Stimulated activated CD4-positive, alpha-beta T cell treated with anti-CD3 and anti-CD28 coated beads, TNF-alpha, amount 100 ng/mL, for 4 hours (primary cell): Measurements from ENCODE around the gene FTH1.
A peak's percentile ranks its signal among the peaks of the same experiment; 100 is the strongest.

Source experiments
- DNase-seq, 3 experiments: peaks; one replicate each; pipeline ENCODE4 v3.0.0-alpha.2; 2020; ENCODE audit warnings: low read depth in 3 of 3

The FTH1 gene

GRCh38 chr11:61948505-61948904, 18.9 kb downstream of the FTH1 start:
- no peak for DNase-seq

GRCh38 chr11:61947486-61948210, 19.8 kb downstream of the FTH1 start:
- peak; percentile 25 to 38 (median 37) for DNase-seq

GRCh38 chr11:61946894-61947293, 20.5 kb downstream of the FTH1 start:
- no peak for DNase-seq

DNA sequence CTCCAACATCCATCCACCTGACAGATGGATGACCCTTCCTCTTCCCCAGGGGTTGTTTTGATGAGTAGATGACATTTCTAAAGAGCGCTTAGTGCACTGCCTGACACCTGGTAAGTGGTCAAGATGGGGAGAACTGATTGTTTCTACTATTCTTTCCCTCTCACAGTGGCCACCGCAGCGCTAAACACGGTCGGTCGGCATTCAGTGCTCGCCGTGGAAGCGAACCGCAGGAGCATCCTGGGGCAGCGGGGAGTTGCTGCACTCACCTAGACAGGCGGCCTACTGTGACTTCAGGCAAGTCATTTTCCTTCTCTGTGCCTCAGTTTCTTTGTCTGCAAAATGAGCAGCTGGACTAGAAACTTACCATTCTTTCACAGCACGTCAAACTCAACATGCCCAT, 22.2 kb downstream of the FTH1 start:
- DNase-seq = no peak

DNA sequence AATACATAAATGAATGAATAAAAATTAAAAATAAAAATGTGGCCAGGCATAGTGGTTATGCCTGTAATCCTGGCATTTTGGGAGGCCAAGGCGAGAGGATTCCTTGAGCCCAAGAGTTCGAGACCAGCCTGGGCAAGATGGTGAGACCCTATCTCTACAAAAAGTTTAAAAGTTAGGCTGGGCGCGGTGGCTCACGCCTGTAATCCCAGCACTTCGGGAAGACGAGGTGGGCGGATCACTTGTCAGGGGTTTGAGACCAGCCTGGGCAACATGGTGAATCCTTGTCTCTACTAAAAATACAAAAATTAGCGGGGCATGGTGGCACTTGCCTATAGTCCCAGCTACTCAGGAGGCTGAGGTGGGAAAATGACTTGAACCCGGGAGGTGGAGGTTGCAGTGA, 27.0 kb downstream of the FTH1 start:
- DNase-seq = no peak

- no peak for DNase-seq
Observed at GRCh38 chr11:61935861-61936260, 31.6 kb downstream of the FTH1 start.

DNA sequence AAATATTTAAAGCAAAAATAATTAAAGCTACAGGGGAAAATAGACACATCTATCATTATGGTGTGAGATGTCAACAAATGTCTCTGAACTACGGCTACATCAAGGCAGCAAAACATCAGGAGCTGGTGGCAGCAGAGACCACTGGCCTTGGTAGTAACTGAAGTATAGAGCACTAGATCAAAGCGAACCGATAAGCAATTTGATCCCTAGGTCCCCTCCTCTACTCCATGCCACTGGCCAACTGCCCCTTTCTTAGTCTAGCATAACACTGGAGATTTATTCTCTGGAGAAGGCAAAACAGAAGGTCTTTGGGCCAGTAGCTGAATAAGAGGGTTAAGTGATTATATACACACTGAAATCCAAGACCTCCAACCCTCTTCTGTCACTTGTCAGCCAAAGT, 36.5 kb downstream of the FTH1 start:
- DNase-seq = no peak

- no peak for DNase-seq
Observed at GRCh38 chr11:61928606-61929005, 38.8 kb downstream of the FTH1 start.

- no peak for DNase-seq
Observed at GRCh38 chr11:61927501-61927900, 39.9 kb downstream of the FTH1 start.

- no peak for DNase-seq
Observed at GRCh38 chr11:61926235-61926634, 41.2 kb downstream of the FTH1 start.

GRCh38 chr11:61925736-61926135, 41.7 kb downstream of the FTH1 start:
- DNase-seq = no peak

DNA sequence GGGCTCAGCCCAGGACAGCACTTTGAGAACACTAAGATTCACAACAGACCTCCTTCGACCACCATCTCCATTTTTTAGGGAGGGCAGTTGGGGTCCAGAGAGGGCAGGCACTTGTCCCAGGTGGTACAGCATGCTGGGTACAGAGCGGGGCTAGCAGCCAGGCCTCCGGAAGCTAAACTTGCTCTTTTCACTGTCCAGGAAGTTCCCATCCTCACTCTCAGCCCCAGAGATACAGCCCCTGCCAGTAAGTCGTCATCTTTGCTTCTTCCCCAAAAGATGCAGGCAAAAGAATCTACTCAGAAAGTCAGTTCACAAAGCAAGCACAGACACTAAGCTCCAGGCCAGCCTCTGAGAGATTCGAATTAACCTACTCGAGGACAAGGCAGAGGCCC, 43.4 kb downstream of the FTH1 start:
- DNase-seq = no peak

DNA sequence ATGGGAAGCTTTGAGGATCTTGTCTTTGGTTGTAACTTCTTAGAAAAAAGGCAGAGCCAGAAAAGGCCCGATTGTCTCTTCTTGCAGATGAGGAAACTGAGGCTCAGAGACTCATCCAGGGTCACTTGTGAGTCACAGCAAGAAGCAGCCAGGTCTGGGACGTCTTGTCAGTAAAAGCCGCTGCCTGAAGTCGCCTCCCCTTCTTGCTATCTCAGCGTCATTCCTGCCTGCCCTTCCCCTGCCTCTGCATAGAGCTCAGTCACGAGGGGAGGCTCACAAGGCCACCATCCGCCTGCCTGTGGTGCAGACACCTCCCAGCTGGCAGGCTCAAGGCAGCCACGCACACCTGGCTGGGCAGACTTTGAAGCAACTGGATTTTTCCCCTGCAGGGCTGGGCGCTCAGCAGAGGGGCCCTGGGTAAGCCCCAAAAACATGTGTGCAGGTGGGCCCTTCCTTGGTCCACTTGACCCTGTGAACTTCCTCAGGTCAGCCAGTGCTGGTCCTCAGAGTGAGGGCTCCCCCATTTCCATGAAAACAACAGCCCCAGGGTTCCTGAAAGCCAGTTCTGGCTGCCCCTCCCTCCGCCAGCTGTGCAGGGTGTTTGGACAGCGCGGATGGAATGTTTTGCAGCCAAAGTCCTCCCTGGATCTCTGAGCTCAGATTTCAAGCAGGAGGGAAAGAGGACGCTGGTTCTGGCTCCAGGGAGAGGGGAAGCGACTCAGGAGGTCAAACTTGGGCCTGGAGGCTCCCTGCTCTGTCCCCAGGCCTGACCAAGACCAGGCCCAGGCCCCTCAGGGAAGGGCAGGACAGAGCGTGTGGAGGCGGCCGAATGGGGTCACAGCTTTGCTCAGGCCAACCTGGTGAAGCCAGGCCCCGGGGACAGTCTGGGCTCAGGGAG, 44.0 kb downstream of the FTH1 start:
- DNase-seq = no peak

- no peak for DNase-seq
Observed at GRCh38 chr11:61922539-61922938, 44.9 kb downstream of the FTH1 start.

DNA sequence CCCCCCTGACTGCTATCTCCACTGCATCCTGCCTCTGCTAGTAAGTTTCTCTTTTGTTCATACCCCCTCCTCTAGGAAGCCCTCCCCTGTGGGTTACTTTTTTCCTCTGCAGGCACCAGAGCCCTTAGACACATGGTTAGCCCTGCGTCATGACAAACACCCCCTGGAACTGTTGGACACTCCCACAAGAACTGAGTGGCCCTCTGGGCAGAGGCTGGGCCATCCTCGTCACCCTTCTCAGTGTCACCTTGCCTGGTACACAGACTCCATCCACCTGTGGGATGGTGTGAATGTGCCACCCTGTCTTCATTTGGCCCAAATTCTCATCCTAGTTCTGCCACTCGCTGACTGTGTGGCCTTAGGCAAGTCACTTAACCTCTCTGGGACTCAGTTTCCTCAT, 46.0 kb downstream of the FTH1 start:
- no peak for DNase-seq

GRCh38 chr11:61919705-61920631, 47.5 kb downstream of the FTH1 start:
- DNase-seq = no peak

- DNase-seq = no peak
Observed at GRCh38 chr11:61918938-61919704, 48.3 kb downstream of the FTH1 start.

DNA sequence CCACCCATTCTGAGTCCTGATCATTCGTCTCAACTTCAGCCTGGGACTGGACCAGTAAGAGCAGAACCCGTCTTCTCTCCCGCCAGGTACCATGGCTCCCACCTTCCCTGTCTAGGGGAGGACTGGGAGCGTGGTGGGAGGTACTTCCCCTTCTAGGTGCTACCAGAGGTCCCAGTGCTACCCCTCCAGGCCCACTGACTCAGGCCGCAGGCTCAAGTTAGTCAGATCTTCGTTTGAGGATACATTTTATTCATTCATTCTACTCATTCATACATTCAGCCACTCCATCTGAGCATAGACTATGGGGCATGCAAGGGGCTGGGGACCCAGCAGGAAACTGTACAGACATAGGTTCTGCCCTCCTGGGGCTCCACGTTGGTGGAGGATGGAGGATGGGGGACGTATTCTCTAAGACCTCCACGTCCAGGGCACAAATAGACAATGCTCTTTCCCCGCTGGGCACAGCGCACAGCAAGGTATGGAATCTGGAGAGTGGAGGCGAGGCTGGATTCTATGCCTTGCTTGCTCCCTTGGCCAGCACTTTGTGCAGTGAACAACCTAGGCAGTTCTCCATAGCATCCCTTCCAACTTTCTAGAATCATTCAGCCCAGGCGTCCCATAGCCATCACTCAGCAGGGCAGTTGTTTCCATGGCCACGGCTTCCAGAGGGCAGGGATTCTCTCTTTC, 49.0 kb downstream of the FTH1 start:
- no peak for DNase-seq

DNA sequence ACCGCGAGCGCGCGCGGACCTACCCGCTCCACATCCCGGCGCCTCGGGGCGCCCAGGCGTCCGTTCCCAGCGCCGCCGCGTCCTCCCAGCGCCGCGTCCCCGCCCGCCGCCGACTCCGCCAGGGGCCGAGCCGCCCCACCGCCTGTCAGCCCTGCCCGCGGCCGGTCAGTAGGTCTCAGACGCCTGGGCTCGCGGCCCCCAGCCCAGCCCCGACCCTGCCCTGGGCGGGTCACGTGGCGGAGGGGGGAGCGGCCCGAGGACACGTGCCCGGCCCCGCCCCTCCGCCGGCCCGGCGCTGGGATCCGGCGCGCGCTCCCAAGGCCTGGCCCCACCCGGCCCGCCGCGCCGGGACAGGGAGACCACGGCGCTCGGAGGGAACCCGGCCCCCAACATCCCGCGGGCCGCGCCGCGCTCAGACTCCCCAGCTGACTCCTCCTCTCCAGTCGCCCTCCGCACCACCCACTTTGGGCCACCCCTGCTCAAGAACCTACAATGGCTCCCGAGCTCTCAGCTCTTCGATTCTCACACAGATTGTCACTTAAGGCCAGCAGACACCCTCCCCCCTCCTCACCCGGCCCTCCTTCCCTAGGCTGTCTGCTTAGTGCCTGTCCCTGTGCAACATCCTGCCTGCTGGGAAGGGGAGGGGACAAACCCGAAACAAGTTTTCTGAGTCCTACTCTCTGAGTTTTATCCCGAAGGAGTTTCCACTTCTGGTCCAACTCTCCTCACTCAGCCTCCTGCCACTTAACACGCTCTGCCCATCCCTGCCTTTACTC, 49.9 kb downstream of the FTH1 start, which contains the start of gene RAB3IL1:
Gene RAB3IL1, minus strand, starts transcription at position 233 of the 776 bp plus-strand sequence. Its CDS starts 199 bp downstream, at position 34.
- no peak for DNase-seq
